T-helper 22 cell (primary cell): ENCODE data around the gene RASGEF1C.
"Not testable (repeated sequence)": the region's sequence is repeated elsewhere in the genome, so short reads cannot be mapped to it uniquely, and the experiment has no call there.

Source experiments
- DNase-seq: peaks from one replicate; pipeline ENCODE4 v3.0.0-alpha.2; 2020; ENCODE audit warnings: low read depth

Gene RASGEF1C

DNA sequence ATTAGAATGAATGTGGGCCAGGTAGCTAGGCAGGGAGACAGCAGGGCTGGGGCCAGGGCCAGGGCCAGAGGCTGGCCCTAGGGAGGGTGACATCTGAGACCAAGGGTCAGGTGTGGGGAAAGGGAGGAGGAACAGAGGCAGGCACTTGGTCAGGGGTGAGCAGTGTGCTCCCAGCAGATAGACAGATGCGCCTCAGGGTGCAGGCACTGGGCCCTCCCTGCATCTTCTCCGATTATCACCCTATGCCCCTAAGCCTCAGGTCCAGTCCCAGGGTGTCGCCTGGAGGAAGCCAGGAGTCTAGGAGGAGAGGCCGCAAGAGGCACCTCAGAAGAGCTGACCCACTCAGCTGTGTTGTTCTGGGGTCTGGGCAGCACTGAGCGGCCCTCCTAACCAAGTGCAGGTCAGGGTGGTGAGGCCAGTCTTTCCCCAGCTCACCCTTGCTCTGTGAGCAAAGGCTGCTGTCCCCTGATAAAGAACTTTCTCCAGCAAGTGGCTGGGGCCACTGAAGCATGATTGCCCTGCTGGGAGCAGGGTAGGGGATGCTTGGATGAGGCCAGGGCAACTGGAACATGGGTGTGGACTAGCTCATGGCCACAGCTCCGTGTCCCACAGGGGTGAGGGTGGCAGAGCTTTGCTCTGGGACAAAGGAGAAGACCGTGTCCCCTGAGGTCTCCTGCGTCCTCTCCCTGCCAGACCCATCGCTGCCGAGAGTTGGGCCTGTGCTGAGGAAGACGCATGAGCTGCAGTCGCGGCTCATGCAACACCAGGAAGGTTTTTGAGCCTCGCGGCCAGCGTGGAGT, 2.1 kb upstream of the RASGEF1C start:
- no peak for DNase-seq

- DNase-seq, result not testable (repeated sequence)
Measured at GRCh38 chr5:180210077-180210476, 1.1 kb upstream of the RASGEF1C start.

DNA sequence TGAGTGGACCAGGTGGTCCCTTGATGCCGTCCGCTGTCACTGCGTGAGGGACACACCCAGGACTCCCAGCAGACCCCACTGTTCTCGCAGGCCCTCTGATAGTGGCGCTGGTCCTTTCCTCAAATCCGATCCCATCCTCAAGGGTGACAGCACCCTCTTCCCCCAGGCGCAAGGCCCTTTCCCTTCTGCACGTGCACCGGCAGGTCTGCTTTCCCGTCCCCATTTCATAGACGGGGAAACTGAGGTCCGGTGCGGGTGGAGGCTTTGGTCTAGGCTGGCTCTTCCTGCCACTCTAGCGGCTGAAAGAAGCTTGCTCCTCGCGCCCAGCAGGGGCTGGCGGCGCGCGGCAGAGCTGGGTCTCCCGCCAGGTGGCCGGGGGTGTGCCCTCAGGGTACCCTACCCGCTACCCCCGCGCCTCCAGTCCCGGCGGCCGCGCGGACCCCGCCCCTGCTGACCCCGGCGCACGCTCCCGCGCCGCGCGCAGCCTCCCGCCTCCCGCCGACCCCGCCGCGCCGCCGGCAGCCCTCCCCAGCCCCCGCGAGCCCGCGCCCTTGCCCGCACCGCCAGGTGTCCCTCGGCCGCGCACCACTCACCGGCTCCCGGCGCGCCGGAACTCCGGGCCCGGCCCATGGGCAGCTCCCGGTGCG, 453 bp downstream of the RASGEF1C start:
- no peak for DNase-seq

DNA sequence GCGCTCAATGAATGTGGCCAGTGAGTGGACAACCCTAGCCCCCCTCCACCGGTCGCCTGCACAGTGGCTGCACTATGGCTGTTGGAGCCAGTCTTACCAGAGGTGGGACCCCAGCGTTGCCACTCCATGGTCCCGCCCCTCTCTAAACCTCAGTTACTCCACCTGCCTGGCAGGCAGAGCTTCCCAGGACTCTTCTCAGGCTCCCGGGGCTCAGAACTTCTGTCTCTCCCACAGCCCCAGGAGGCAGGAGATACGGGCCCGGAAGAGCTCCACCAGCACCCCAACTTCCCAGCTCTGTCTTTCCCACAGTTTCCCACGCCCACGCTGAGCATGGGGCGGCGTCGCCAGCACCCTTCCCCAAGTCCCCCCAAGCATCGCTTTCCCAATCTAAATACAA, 975 bp downstream of the RASGEF1C start:
- DNase-seq, result no peak

DNA sequence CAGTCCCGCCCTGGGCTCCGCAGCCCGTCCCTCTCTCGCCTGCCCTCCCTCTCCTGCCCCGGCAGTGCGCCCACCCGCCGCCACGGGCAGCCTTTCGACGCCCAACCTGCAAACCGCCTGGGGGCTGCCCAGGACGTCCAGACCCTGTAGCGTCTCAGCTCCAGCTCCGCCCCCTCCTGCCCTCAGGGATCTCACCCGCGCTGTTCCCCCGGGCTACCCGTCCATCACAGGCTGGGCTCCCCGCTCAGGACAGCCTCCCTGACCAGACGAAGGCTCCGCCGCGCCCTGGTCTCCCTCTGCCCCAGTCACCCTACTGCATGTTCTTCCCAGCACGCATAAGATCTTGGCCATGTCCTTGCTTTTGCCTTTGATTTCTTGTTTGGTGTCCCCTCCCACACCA, 1.4 kb downstream of the RASGEF1C start:
- DNase-seq, result no peak

DNA sequence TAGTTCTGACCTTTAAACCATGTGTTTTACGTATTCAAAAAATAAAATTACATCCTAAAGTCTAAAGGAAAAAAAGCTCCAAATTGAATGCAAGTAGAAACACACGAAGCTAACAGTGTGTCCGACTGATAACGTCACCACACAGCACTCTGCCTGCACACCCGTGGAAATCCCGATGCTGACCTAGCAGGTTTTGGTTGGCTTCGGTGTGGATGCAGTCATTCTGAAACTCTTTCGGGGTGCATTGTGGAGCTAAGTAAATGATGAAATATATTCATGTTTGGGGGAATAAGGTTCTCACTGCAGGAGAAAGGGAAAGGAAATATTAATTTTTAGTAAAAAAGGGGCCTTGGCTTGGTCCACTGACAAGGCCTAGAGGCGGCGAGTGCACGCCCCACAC, 2.0 kb downstream of the RASGEF1C start:
- no peak for DNase-seq

- no peak for DNase-seq
Measured at GRCh38 chr5:180205916-180206315, 3.1 kb downstream of the RASGEF1C start.

DNA sequence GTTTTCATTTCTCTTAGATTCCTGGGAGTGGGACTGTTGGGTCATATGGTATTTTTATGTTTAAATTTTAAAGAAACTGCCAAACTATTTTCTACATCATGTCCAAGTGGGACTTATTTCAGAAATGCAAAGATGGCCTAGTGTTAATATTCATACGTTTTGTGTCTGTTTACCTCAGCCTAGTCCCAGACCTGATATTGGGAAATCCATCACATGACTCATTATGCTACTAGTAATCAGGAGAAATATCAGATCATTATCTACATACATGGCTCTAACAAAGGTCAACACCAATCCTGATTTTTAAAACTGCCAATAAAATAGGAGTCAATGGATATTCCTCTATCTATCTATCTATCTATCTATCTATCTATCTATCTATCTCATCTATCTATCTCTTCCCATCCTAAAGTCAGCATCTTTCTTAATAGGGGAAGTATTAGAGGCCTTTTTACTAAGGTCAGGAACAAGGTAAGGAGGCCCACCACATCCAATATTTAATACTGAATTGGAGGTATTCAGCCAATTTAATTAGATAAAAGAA, 4.7 kb downstream of the RASGEF1C start:
- DNase-seq, result no peak

- no peak for DNase-seq
Measured at GRCh38 chr5:180202939-180203573, 6.0 kb downstream of the RASGEF1C start.

- no peak for DNase-seq
Measured at GRCh38 chr5:180201051-180201987, 7.7 kb downstream of the RASGEF1C start.

- DNase-seq, result no peak
Measured at GRCh38 chr5:180199390-180199789, 9.6 kb downstream of the RASGEF1C start.

GRCh38 chr5:180198208-180198607, 10.8 kb downstream of the RASGEF1C start:
- DNase-seq, result no peak

DNA sequence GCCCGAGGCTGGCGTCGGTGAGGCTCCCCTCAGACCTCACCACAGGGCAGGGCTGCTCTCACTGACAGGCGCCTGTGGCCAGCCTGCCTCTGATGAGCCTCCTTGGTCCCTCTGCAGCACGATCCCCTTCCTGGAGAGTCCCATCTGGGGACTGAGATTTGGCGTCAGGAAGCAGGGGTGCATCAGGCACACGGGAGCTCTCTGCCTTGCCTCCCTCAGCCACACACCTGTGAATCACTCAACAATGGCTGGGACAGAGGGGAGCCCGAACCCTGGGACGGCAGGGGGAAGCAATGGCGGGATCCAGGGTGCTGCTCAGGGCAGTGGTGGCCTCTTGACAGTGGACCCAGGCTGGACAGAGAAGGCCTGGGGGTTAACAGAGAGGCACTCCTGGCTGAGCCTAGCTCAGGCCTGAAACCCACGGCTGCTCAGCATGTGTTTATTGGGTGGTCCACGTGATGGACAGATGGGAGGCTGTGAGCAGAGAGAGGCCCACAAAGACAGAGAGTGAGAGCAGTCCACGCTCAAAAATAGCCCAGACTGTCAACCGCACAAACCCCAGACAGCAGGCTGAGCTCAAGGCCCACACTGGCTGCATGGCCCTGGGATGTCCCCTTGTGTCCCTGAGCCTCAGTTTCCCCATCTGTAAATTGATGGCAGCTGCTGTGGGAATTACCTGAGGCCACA, 11.9 kb downstream of the RASGEF1C start:
- no peak for DNase-seq

- DNase-seq, result no peak
Measured at GRCh38 chr5:180194410-180195345, 14.3 kb downstream of the RASGEF1C start.

DNA sequence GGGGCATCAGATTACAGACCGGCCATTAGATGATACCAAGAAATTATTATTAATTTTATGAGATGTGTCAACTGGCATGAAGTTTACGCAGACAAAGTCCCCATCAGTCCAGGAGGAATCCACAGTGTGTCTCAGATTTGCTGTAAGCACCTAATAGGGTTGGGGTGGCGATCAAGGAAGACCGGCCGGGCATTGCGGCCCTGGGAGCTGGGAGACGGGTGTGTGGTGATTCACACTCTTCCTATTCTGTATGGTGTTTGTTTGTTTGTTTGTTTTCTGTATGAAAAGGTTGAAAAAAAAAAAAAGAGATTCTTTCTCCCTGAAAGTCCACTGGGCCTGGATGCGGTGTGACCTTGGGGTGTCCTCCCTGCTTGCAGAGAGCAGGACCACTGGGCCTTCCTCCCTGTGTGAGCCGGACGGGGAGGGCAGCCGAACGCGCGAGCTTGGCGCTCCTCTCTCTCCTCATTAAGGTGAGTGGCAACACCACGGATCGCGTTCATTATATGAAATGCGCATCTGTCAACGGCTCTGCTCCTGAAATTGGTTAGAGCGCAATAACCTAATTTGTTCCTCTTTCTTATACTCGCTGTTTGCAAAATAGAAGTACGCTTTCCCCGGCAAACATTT, 15.1 kb downstream of the RASGEF1C start:
- DNase-seq, result no peak

DNA sequence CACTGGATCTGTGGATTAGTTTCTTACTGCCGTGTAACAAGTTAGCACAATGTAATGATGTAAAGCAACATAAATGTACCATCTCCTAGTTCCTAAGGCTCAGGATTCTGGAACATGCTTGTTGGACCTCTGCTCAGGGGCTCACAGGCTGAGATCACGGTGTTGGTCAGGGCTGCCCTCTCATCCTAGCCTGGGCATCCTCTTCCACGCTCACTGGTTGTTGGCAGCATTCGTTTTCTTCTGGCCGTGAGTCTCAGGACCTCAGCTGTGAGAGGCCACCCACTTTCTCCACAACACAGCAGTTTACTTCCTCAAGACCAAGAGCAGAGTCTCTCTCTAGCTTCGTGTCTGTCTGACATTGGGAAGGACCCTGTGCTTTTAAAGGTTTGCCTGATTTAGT, 17.3 kb downstream of the RASGEF1C start:
- no peak for DNase-seq

GRCh38 chr5:180187767-180188166, 21.2 kb downstream of the RASGEF1C start:
- no peak for DNase-seq

GRCh38 chr5:180180846-180181245, 28.2 kb downstream of the RASGEF1C start:
- no peak for DNase-seq

GRCh38 chr5:180180421-180180820, 28.6 kb downstream of the RASGEF1C start:
- no peak for DNase-seq
